Left colon (tissue), 2 donors: ENCODE results near the gene CNIH3. TPM values are rescaled to one million over a fixed set of nuclear protein-coding genes. Genes with fewer than 3 reads are reported as not detected.

Experiments used
- ATAC-seq: fragments of 200-7000 bp; cut with Tn5 transposase; one replicate; pipeline ENCODE4 v1.9.1; 2020; ENCODE audit warnings: mild to moderate bottlenecking, moderate library complexity
- DNase-seq, 2 donors: peaks; one replicate each; pipeline ENCODE4 v3.0.0-alpha.2; 2020
- intact Hi-C, 2 donors: fragments of 100-400 bp; cut with DNase I in 1 of 2; cut with micrococcal nuclease in 1 of 2; formaldehyde crosslinking; loops; one replicate each; pipeline versions ENCODE4 v1.11.2 to v1.14.0; 2022; cut with DNase I, micrococcal nuclease
- total RNA-seq, 2 donors: library from RNA; stranded (reverse); fragmentation: NEBNext Ultra II Directional; extraction: Animal tissue kit (Norgen Biotek cat#: 25700); gene quantifications; one replicate each; pipeline ENCODE4 v1.2.1, GENCODE V29; 2021
- donor health status: DM: no; HTN: no; CAD: no.
- donor health status: DM: yes; HTN: yes; CAD: no.

The CNIH3 gene
- total RNA-seq, 2 donors from 2014 or later: 0.95 to 1.5 TPM

DNA sequence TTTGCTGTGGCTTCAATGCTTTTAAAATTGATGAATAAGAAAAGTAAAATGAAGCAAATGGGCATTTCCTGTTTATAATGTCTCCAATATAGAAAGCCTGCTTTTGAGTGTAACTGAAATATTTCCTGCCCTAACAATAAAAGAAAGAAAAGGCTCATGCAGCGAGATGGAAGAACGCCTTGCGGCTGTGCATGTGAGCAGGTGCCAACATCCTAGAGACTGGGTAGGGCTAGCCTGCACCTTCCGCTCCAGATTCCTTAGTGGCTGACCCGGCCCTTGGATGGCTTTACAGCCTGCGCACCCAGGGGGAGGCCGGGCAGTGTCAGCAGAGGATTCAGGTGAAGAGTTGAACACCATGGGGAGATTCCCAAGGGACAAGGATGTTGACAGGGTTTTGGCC lies 21.8 kb downstream of the CNIH3 start:
- DNase-seq: no peak
- ATAC-seq: no peak
- intact Hi-C loops: no loop called here

GRCh38 chr1:224639426-224639975 lies 23.4 kb downstream of the CNIH3 start:
- intact Hi-C loops: no loop called here
- DNase-seq (no peak), ATAC-seq (no peak)

DNA sequence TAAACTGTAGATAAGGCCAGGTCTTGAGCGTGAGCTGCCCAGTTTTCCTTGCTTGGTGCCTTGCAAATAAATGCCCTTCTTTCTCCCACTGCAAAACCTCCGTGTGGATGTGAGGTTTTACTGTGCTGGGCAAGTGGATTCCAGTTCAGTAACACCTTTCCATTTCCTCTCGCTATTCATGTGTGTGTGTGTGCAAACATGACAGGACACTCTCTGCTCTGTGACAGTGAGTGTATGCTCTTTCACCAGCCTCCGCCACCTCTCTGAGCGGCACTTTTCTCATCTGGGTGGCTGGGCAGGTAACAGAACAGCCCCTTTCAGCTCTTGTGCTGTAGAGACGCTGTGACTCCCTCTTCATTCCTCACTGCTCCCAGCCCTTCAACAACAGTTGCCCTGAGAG lies 23.9 kb downstream of the CNIH3 start:
- intact Hi-C loops: loop anchor here (5.0 to 10.0 kb wide), 3 partner anchors 125 to 282 kb away; no protein-coding TSS in a partner anchor
- ATAC-seq (no peak), DNase-seq (no peak)

DNA sequence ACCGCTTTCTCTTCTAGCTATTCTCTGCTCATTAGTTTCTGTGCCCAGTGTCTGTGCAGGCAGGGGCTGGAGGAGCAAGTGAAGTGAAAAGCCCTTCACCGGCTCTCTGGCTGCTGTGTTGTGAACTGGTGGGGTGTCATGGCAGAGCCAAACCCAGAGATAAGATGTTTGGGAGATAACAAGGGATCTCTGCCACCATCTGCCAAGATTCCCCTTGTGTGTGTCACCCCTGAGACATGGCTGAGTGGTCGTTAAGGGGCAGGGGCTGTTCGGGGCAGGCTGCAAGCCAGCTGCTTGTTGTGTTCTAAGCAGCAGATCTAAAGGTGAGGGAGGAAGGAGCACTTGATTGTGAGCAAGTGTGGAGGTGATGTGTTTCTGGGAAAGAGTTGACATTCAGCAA lies 24.5 kb downstream of the CNIH3 start:
- DNase-seq (no peak), ATAC-seq (no peak)
- intact Hi-C loops: loop anchor here (5.0 to 10.0 kb wide), 3 partner anchors 126 to 282 kb away; no protein-coding TSS in a partner anchor

GRCh38 chr1:224641030-224641429 lies 24.9 kb downstream of the CNIH3 start:
- peak; percentile 65 for ATAC-seq
- DNase-seq: peak in 1 of 2 donors; percentile 36
- intact Hi-C loops: loop anchor here (5.0 to 10.0 kb wide), 3 partner anchors 126 to 281 kb away; no protein-coding TSS in a partner anchor

DNA sequence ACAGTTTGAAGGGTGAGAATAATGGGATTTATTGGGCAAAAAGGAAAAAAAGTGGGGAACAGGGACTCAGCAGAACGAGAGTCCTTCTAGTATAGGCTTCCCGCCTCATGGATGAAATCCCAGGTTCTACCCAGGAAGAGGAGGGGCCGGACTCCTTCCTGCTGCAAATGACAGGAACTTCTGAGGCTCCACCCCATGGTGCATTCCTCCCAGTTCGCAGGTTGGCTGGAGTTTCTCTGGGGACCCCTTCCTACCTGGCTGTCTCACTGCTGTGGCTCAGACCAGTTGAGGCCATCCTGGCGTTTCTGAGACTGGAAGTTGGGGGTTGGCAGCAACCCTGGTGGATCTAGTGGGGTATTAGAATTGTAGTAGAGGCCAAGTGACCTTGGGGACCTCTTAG lies 27.5 kb downstream of the CNIH3 start:
- DNase-seq (no peak), ATAC-seq (no peak)
- intact Hi-C loops: loop anchor here (5.0 to 10.0 kb wide), 3 partner anchors 129 to 279 kb away; no protein-coding TSS in a partner anchor

DNA sequence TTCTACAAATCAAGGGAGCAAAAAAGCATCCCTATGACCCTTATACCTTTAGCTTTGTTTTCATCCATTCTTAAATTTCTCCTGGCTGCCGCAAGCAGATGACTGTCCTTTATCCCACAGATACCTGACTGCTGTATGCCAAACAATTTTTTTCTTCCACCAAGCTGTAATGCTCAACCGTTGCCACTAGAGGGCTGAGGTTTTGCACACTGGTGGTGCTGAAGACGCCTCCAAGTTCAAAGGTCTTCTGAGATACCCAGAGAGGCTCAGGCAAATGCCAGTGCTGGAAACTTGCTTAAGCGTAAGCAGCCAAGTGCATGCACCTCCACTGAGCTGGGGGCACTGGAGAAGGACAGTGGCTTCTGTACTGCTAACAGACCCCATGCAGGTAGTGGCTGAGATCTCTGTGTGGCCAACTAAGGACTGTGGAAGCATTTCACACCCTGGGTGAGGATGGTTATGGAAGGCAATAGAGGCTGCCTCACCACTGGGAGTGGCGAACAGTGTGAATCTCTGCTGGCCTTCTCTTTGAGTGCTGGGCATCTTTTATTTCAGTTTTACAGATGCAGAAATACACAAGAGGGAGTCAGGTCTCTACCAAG lies 28.5 kb downstream of the CNIH3 start:
- peak; percentile 91 for ATAC-seq
- intact Hi-C loops: loop anchor here (5.0 to 10.0 kb wide), 3 partner anchors 130 to 278 kb away; no protein-coding TSS in a partner anchor
- DNase-seq: peak in 1 of 2 donors; percentile 44

DNA sequence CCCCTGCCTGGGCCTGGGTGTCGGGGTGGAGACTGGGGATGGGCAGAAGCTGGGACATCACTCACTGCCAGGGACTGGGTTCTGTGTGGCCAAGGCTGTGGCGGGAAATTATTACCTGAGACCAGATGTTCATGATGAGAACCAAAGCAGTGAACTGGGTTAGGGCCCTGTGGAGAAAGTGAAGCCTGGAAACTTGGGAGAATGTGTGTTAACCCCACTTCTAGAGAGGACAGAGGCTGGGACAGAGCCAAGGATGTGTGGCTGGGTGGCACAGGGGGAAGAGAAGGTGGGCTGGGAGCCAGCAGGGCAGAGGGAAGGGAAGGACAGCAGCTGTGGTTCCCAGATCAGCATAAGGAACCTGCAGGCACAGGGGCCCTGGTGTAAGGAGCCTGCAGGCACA lies 31.3 kb downstream of the CNIH3 start:
- DNase-seq (no peak), ATAC-seq (no peak)
- intact Hi-C loops: loop anchor here (10.0 kb wide), 2 partner anchors 133 to 207 kb away; no protein-coding TSS in a partner anchor

DNA sequence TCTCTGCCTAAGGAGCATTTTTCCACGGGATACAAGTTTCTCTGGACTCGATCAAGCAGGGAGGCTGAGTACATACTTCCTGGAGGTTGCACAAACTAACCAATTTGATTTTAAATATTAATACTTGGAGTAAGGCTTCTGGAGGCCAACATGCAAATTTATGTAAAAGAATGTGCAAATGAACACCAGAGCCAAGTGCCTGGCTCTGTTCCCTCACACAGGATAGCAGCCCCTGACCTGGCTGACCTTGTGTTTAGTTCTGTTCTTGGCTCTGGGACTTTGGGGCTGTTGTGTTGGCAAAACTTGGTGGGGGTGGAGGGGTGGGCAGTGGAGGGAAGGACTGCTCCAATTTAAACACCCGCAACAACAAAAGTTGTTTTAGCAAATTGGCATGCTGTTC lies 34.2 kb downstream of the CNIH3 start:
- intact Hi-C loops: no loop called here
- no peak for ATAC-seq
- DNase-seq: no peak

- no peak for ATAC-seq
- intact Hi-C loops: no loop called here
- no peak for DNase-seq
Measured at GRCh38 chr1:224651188-224651587, 35.1 kb downstream of the CNIH3 start.

- intact Hi-C loops: no loop called here
- no peak for DNase-seq
- no peak for ATAC-seq
Measured at GRCh38 chr1:224656392-224656791, 40.3 kb downstream of the CNIH3 start.

DNA sequence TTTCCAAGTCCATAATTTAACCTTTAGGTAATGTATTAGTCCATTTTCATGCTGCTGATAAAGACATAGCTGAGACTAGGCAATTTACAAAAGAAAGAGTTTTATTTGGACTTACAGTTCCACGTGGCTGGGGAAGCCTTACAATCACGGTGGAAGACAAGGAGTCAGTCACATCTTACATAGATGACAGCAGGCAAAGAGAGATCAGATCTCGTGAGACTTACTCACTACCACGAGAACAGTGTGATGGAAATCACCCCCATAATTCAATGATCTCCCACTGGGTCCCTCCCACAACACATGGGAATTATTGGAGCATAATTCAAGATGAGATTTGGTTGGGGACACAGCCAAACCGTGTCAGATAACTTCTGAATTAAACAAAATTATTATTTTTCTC lies 44.0 kb downstream of the CNIH3 start:
- intact Hi-C loops: no loop called here
- no peak for ATAC-seq
- DNase-seq: no peak

DNA sequence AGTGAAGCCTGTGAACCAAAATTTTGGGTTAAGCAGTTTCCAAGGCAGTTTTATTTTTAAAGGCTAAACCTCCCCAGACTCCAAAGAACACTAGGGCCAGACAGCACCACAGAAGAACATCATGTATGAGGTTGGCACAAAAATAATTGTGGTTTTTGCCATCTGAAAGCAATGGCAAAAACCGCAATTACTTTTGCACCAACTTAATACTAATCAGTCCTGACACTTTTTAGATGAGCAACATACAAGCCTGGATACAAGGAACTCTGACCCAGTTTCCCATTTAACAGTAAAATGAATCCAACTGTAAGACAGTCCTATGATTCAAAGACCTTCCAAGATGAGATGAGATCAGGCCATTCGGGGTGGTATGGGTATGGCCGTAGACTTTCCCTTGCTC lies 46.8 kb downstream of the CNIH3 start:
- DNase-seq: no peak
- ATAC-seq: no peak
- intact Hi-C loops: no loop called here

DNA sequence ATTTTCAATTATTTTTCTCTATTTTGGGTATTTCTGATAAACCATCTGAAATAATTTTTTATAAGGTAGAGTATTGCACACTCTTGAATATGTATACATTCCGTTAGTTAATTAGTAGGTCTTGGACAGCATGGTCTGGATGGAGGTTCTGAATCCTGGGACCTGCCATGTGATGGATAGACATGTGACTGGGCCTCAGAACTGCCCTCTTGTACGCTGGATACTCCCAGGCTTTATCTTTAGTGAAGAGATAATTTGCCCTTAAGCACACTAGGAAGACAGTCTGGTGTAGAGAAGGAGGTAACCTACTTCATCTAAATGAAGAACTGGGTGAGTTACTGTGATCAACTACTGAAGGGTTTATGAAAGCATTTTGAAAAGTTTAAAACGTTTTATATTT lies 48.9 kb downstream of the CNIH3 start:
- intact Hi-C loops: no loop called here
- DNase-seq (no peak), ATAC-seq (no peak)

DNA sequence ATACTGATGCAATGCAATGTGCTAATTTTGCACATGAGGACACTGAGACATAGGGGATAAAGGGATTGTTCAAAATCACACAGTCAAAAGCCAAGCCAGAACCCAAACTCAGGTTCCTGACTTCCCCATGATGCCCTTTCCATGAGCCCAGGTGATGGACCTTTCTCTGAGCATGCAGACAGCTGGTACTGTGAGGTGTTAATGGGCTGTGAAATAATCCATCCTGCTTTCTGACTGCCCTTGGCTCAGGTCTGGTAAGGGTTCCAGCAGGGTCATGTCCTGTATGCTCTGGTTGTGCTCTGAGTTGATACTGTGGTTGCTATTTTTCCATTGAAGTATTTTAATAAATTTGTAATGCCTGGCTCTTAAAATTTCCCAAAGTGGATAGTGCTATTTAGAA lies 50.0 kb downstream of the CNIH3 start:
- DNase-seq (no peak), ATAC-seq (no peak)
- intact Hi-C loops: no loop called here

GRCh38 chr1:224666913-224667312 lies 50.8 kb downstream of the CNIH3 start:
- ATAC-seq: no peak
- intact Hi-C loops: no loop called here
- DNase-seq: no peak

DNA sequence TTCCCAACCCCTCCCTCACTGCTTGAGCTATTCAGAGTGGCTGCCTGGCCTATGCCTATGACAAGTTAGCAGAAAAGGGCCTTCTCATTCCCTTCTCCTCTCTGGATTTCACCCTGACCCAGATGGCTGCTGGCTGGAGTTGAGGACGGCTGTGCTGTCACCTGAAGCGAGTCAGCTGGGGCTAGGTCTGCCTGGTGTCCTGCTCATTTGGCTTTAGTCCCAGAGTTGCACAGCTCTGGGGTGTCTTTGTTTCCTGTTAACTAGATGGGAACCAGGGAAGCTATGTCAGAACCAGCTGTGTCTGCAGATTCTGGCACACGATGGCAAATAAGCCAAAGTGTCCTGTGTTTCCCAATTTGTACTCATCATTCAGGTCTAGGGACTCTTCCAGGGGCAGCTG lies 52.9 kb downstream of the CNIH3 start:
- DNase-seq (no peak), ATAC-seq (no peak)
- intact Hi-C loops: no loop called here

DNA sequence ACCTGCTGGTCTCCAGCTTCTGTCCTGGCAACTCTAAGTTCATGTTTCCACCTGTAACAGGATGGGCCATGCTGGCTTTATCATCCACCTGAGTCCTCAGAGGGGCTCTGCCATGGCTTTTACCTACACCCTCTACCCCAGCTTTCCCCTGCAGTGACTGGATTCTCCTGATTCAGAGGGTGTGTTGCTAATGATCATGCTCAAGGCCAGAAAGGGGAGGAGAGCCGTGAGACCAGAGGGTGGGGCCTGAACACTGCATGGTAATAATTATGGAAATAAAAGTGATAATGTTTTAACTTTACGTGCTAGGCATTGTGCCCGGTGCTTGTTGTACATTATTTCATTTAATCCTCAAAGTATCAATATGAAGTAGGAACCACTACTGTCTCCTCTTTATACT lies 53.3 kb downstream of the CNIH3 start:
- intact Hi-C loops: no loop called here
- ATAC-seq (no peak), DNase-seq (no peak)

GRCh38 chr1:224670506-224670905 lies 54.4 kb downstream of the CNIH3 start:
- DNase-seq (no peak), ATAC-seq (no peak)
- intact Hi-C loops: no loop called here

GRCh38 chr1:224671076-224671475 lies 55.0 kb downstream of the CNIH3 start:
- no peak for ATAC-seq
- intact Hi-C loops: no loop called here
- DNase-seq: no peak

GRCh38 chr1:224673141-224673540 lies 57.0 kb downstream of the CNIH3 start:
- intact Hi-C loops: no loop called here
- no peak for ATAC-seq
- DNase-seq: no peak
